ENCODE measurements around the gene DPY19L1.
"Not testable (repeated sequence)": the region's sequence is repeated elsewhere in the genome, so short reads cannot be mapped to it uniquely, and the experiment has no call there.

The DPY19L1 gene

DNA sequence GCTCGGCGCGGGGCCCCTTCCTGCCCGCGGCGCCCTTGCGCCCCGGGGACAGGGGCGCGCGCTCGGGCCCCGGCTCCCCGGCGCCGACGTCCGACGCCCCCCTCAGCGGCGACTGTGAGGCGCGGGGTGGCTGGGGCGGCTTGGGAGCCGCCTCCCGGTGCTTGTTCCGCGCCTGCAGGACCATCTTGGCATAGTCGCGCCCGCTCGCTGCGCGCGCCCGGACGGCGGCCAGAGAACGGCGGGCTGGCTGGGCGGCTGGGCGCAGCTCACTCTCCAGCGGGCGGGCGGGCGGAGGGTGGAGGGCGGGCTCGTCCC is at the start of gene DPY19L1:
Gene DPY19L1, minus strand, starts transcription at position 275 of the 315 bp plus-strand sequence. Its CDS starts 91 bp downstream, at position 184.
- no peak for TF ChIP-seq Cebpa-rat (IDR thresholded peaks at IDR 0.05)
- Histone ChIP-seq H3K4me3 (peak within 1 kb of the TSS; percentile 89), H3K27ac (peak within 1 kb of the TSS; percentile 76), H3K4me2 (peak within 1 kb of the TSS; percentile 88), H4K20me1 (peaks cover 34% of the 10 kb centered on the region; the same call in 1 of the 2 replicates), H3K27me3 (no peaks in the 10 kb centered on the region), H3K9me3 (0 out of 2 replicates have a peak, but pooled peaks cover 4% of the 10 kb centered on the region), H3K4me1 (peaks cover 45% of the 10 kb centered on the region), H3K9ac (peak within 1 kb of the TSS; percentile 83), H3K36me3 (no peaks in the 10 kb centered on the region)

DNA sequence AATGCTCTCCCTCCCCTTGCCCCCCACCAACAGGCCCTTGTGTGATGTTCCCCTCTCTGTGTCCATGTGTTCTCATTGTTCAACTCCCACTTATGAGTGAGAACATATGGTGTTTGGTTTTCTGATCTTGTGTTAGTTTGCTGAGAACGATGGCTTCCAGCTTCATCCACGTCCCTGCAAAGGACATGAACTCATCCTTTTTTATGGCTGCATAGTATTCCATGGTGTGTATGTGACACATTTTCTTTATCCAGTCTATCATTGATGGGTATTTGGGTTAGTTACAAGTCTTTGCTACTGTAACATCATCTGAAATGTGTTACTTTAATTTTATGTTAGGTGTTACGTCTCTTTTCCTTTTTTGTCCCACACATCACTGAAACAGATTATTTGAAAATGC is 42.2 kb upstream of the DPY19L1 start:
- not testable (repeated sequence) for H3K4me2 ChIP-seq, H3K4me1 ChIP-seq, H3K36me3 ChIP-seq, H3K27ac ChIP-seq, H3K4me3 ChIP-seq, H4K20me1 ChIP-seq, H3K27me3 ChIP-seq, H3K9ac ChIP-seq, H3K9me3 ChIP-seq

DNA sequence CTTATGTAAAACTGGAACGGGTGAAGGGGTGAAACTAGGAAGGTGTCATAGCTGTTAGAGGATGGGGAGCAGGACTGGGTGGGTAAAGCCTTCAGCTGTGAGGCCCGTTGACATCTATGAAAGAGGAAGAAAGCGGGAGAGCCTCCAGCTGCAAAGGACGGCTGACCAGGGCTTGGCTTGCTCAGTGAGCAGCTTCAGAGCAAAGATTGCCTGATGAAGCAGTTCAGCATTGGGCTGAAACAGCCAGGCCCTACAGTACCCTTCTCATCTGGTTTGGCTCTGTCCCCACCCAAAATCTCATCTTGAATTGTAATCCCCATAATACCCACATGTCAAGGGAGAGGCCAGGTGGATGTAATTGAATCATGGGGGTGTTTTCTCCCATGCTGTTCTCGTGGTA is 36.7 kb upstream of the DPY19L1 start:
- not testable (repeated sequence) for H3K36me3 ChIP-seq, H3K27me3 ChIP-seq, H3K27ac ChIP-seq, H3K4me3 ChIP-seq, H4K20me1 ChIP-seq, H3K4me1 ChIP-seq, H3K9ac ChIP-seq, H3K9me3 ChIP-seq
- 0 out of 2 replicates have a peak overlapping the region, but pooled peaks have one; percentile 39 for H3K4me2 ChIP-seq

GRCh38 chr7:35072950-35073827 is 35.9 kb upstream of the DPY19L1 start:
- not testable (repeated sequence) for H3K4me3 ChIP-seq, H4K20me1 ChIP-seq, H3K27me3 ChIP-seq, H3K4me1 ChIP-seq, H3K36me3 ChIP-seq, H3K9me3 ChIP-seq, H3K27ac ChIP-seq, H3K9ac ChIP-seq
- peak; percentile 57 for TF ChIP-seq Cebpa-rat (IDR thresholded peaks at IDR 0.05)
- peak overlapping the region; percentile 39; the same call in 1 of the 2 replicates for H3K4me2 ChIP-seq

DNA sequence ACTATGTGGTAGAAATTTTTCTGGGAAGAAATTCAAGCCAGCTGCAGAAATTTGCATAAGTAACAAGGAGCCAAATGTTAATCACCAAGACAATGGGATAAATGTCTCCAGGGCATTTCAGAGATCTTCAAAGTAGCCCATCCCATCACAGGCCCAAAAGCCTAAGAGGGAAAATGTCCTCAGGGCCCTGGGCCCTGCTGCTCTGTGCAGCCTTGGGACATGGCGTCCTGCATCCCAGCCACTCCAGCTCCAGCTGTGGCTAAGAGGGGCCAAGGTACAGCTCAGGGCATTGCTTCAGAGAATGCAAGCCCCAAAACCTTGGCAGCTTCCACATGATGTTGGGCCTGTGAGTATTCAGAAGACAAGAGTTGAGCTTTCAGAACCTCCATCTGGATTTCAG is 31.8 kb upstream of the DPY19L1 start:
- H3K4me2 ChIP-seq, H3K9me3 ChIP-seq, H4K20me1 ChIP-seq, H3K27me3 ChIP-seq, H3K36me3 ChIP-seq, H3K4me1 ChIP-seq, H3K27ac ChIP-seq, H3K4me3 ChIP-seq, H3K9ac ChIP-seq: not testable (repeated sequence)

- H3K36me3 ChIP-seq = not testable (repeated sequence)
Measured at GRCh38 chr7:35065382-35065781, 28.1 kb upstream of the DPY19L1 start.

GRCh38 chr7:35058571-35058970 is 21.3 kb upstream of the DPY19L1 start:
- not testable (repeated sequence) for H3K4me1 ChIP-seq, H3K9ac ChIP-seq, H4K20me1 ChIP-seq, H3K27me3 ChIP-seq, H3K9me3 ChIP-seq, H3K36me3 ChIP-seq, H3K4me2 ChIP-seq, H3K27ac ChIP-seq, H3K4me3 ChIP-seq

More at GRCh38 chr7:35065382-35065781, 28.1 kb upstream of the DPY19L1 start:
- not testable (repeated sequence) for H3K9ac ChIP-seq, H3K9me3 ChIP-seq, H3K4me1 ChIP-seq, H3K27me3 ChIP-seq, H3K27ac ChIP-seq, H3K4me3 ChIP-seq, H3K4me2 ChIP-seq, H4K20me1 ChIP-seq

DNA sequence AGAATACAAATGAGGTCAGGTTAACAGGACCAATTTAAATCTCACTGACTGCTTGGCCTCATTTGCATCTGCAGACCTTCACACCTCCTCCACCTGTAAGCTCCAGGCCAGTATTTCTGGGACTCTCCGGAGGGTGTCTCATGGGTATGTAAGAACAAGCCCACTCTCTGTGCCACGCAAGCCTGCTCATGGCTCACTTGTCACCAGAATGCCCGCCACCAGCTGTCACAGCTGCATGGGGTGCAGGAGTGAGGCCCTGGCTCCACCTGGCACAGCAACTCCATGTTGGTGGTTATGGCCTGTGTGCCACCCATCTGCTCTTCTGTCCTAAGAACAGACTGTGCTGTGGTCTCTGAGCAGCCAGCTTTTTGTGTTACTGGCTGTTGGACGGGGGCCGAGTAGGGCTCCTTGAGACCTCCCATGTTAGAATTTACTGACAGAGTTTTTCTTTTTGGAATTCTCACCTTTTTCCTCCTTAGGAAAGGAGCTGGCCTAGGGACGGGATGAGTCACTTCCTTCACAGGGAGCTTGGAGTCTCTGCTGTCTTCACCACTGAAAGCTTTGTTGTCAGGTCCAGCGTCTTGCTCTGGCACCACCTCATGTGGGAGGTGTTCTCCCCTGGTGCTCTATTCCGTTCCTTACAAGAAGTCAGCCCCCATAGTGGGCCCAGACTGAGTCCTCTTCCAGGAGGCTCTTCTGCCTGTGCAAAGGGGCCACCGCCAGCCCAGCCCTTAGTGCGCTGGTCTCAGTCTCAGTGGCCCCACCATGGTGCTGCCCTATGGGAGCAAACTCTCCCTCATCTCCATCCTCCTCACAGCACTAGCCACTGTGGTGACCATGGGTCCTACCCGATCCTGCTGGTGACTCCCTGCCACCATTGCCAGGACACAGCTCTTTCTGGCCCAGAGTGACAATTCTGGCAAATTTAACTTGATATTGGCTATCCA is 20.5 kb upstream of the DPY19L1 start:
- not testable (repeated sequence) for H3K4me1 ChIP-seq, H3K9me3 ChIP-seq, H3K9ac ChIP-seq, H4K20me1 ChIP-seq, H3K4me2 ChIP-seq, H3K4me3 ChIP-seq, H3K27me3 ChIP-seq, H3K36me3 ChIP-seq, H3K27ac ChIP-seq

DNA sequence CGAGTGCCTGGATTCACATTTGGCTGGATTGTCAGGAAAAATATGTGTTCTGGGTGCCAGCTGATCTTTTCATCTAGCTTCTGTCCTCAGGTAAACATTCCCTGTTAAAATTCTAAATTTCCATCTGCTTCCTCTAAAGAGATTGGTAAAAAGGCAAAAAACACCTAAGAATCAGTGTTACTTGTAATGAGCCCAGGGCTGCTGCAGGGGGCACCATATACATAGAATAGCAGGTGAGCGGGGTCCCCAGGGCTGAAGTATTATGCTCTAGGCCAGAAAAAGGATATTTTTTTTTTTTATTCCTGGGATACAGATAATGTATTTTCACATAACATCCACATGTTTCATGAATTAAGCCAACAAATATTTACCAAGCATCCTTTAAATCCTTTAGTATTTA is 18.4 kb upstream of the DPY19L1 start:
- not testable (repeated sequence) for H3K9ac ChIP-seq, H3K27ac ChIP-seq, H3K4me2 ChIP-seq, H3K9me3 ChIP-seq, H4K20me1 ChIP-seq, H3K4me3 ChIP-seq, H3K36me3 ChIP-seq, H3K27me3 ChIP-seq, H3K4me1 ChIP-seq

- not testable (repeated sequence) for H4K20me1 ChIP-seq, H3K9me3 ChIP-seq, H3K4me2 ChIP-seq, H3K4me1 ChIP-seq, H3K36me3 ChIP-seq, H3K4me3 ChIP-seq, H3K9ac ChIP-seq, H3K27ac ChIP-seq, H3K27me3 ChIP-seq
Measured at GRCh38 chr7:35053488-35054175, 16.3 kb upstream of the DPY19L1 start.

DNA sequence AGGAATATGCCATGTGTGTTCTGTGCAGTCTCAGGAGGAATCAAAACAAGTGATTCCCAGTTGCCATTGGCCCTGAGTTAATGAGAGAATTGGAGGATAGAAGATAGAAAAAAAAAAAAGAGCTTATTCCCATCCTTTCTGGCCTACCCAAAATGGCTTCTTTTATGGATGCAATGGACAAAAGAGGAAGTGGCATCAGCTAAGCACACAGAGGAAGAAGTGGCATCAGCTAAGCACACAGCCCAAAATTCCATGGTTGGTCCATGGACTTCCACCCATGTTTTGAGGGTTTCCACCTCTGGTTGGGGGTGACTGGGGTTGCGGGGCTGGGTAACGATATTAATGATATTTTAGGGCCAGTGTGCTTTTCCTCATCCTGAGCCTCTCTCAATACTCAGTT is 11.1 kb upstream of the DPY19L1 start:
- H3K27me3 ChIP-seq, H3K9me3 ChIP-seq, H3K9ac ChIP-seq, H3K4me3 ChIP-seq, H3K4me2 ChIP-seq, H3K27ac ChIP-seq, H3K4me1 ChIP-seq, H4K20me1 ChIP-seq, H3K36me3 ChIP-seq: not testable (repeated sequence)

DNA sequence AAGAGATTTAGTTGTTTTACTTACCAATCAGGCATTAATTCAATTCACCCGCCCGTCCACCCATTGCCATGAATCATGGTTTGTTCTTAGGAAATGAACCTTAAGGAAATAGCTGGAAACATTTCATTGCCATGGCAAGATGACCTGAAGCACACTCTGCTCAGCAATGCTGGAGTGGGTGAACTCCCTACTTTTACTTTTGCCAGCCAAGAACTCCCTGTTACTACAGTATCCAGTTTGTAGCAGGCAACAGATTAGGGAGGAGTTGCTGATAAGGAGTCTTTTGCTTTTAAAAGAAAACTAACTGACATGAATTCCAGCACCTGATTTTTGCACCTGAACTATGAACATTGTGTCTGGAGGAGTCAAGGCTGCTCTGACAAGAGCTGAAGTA is 10.6 kb upstream of the DPY19L1 start:
- not testable (repeated sequence) for H3K9ac ChIP-seq, H3K9me3 ChIP-seq, H3K4me2 ChIP-seq, H4K20me1 ChIP-seq, H3K4me3 ChIP-seq, H3K36me3 ChIP-seq, H3K4me1 ChIP-seq, H3K27me3 ChIP-seq, H3K27ac ChIP-seq

GRCh38 chr7:35047263-35047911 is 10.1 kb upstream of the DPY19L1 start:
- H3K4me3 ChIP-seq, H3K9me3 ChIP-seq, H3K36me3 ChIP-seq, H3K27me3 ChIP-seq, H3K27ac ChIP-seq, H3K4me2 ChIP-seq, H3K9ac ChIP-seq, H4K20me1 ChIP-seq, H3K4me1 ChIP-seq: not testable (repeated sequence)
